Muscle layer of duodenum (tissue), 2 donors: ENCODE measurements around the gene ERC1.
A peak's percentile ranks its signal among the peaks of the same experiment; 100 is the strongest.

Source experiments
- H3K27ac ChIP-seq: one replicate; pipeline ENCODE4 v1.7.0; 2013; ENCODE audit warnings: mild to moderate bottlenecking, low read length
- H3K27me3 ChIP-seq: one replicate; pipeline ENCODE4 v1.7.0; 2013; ENCODE audit warnings: low read depth, mild to moderate bottlenecking, control low read depth, low read length
- H3K36me3 ChIP-seq, 2 donors: one replicate each; pipeline ENCODE4 v1.7.0; 2013; ENCODE audit warnings: low read length in 2 of 2, control low read depth in 1 of 2, mild to moderate bottlenecking in 1 of 2; ENCODE audit not compliant: insufficient read depth in 2 of 2, control insufficient read depth in 1 of 2
- H3K4me1 ChIP-seq, 2 donors: one replicate each; pipeline ENCODE4 v1.7.0; 2013; ENCODE audit warnings: low read length in 2 of 2, mild to moderate bottlenecking in 2 of 2, control low read depth in 1 of 2, moderate library complexity in 1 of 2; ENCODE audit not compliant: insufficient read depth in 2 of 2, control insufficient read depth in 1 of 2
- H3K4me3 ChIP-seq, 2 donors: one replicate each; pipeline ENCODE4 v1.7.0; 2013; ENCODE audit warnings: low read length in 2 of 2, low read depth in 1 of 2, mild to moderate bottlenecking in 1 of 2
- H3K9me3 ChIP-seq, 2 donors: one replicate each; pipeline ENCODE4 v1.7.0; 2013; ENCODE audit warnings: low read length in 2 of 2, control low read depth in 1 of 2, mild to moderate bottlenecking in 1 of 2; ENCODE audit not compliant: control insufficient read depth in 1 of 2
- donor health status: healthy.

ERC1 gene

GRCh38 chr12:990661-991349 lies at the start of gene ERC1:
TSS of gene ERC1 (plus strand) at chr12:991223. CDS start at chr12:1027904, 36,681 bp downstream.
- Histone ChIP-seq H3K4me3 (peak within 1 kb of the TSS; percentile 75 to 80), H3K27ac (peak within 1 kb of the TSS; percentile 86), H3K36me3 (no peaks in the 10 kb centered on the region), H3K9me3 (no peaks in the 10 kb centered on the region), H3K27me3 (no peaks in the 10 kb centered on the region), H3K4me1 (peaks cover 12 to 19% of the 10 kb centered on the region in 2 donors)

GRCh38 chr12:943051-943450 lies 48.0 kb upstream of the ERC1 start:
- no peaks in the 10 kb centered on the region for H3K27me3 ChIP-seq
- H3K4me3 ChIP-seq, result no peak overlapping the region
- no peak overlapping the region for H3K27ac ChIP-seq
- peaks cover 0 to 7% of the 10 kb centered on the region in 2 donors for H3K4me1 ChIP-seq
- no peaks in the 10 kb centered on the region for H3K36me3 ChIP-seq
- no peaks in the 10 kb centered on the region for H3K9me3 ChIP-seq

GRCh38 chr12:944211-944610 lies 46.8 kb upstream of the ERC1 start:
- H3K27me3 ChIP-seq, result no peaks in the 10 kb centered on the region
- no peak overlapping the region for H3K4me3 ChIP-seq
- H3K36me3 ChIP-seq, result no peaks in the 10 kb centered on the region
- no peaks in the 10 kb centered on the region for H3K9me3 ChIP-seq
- H3K27ac ChIP-seq, result no peak overlapping the region
- peaks cover 0 to 14% of the 10 kb centered on the region in 2 donors for H3K4me1 ChIP-seq

- no peaks in the 10 kb centered on the region for H3K9me3 ChIP-seq
- peaks cover 0 to 14% of the 10 kb centered on the region in 2 donors for H3K4me1 ChIP-seq
- H3K27me3 ChIP-seq, result no peaks in the 10 kb centered on the region
- no peaks in the 10 kb centered on the region for H3K36me3 ChIP-seq
- H3K4me3 ChIP-seq, result no peak overlapping the region
- no peak overlapping the region for H3K27ac ChIP-seq
Measured at GRCh38 chr12:946212-946611, 44.8 kb upstream of the ERC1 start.

DNA sequence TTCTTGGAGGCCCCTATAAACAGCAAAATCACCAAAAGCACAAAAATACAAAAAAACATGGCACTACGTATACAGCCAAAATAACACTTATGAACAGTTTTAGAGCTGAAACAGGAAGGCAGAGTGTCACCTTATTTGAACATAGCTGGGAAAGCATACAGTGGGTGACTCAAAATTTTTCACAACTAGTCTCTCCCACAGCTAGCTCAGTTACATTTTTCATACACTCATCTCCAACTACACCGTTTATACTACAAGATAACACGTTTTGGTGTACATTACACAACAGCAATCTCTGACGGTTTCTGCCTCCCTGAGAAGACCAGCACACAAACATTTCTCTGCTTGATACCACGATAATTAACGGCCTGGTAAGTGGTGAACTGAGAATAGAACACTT lies 44.4 kb upstream of the ERC1 start:
- Histone ChIP-seq H3K4me3 (no peak overlapping the region), H3K9me3 (no peaks in the 10 kb centered on the region), H3K27ac (no peak overlapping the region), H3K36me3 (no peaks in the 10 kb centered on the region), H3K4me1 (peaks cover 0 to 14% of the 10 kb centered on the region in 2 donors), H3K27me3 (no peaks in the 10 kb centered on the region)

DNA sequence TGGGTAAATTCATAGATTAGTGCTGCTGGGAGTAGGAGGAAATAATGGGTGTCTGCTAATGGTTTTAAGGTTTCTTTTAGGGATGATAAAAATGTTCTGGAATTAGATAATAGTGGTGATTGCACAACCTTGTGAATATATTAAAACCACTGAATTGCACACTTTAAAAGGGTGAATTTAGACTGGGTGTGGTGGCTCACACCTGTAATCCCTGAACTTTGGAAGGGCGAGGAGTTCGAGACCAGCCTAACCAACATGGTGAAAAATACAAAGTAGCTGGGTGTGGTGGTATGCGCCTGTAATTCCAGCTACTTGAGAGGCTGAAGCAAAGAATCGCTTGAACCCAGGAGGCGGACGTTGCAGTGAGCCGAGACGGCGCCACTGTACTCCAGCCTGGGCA lies 42.8 kb upstream of the ERC1 start:
- H3K36me3 ChIP-seq, result no peaks in the 10 kb centered on the region
- H3K9me3 ChIP-seq, result no peaks in the 10 kb centered on the region
- H3K4me3 ChIP-seq, result peak overlapping the region; percentile 83 to 89
- H3K4me1 ChIP-seq, result peaks cover 0 to 14% of the 10 kb centered on the region in 2 donors
- H3K27ac ChIP-seq, result no peak overlapping the region
- H3K27me3 ChIP-seq, result no peaks in the 10 kb centered on the region

- Histone ChIP-seq H3K9me3 (no peaks in the 10 kb centered on the region), H3K4me1 (peaks cover 0 to 14% of the 10 kb centered on the region in 2 donors), H3K36me3 (no peaks in the 10 kb centered on the region), H3K27ac (peak within 1 kb of the TSS; percentile 92), H3K27me3 (no peaks in the 10 kb centered on the region), H3K4me3 (peak within 1 kb of the TSS; percentile 83 to 89)
Measured at GRCh38 chr12:949453-950191, 41.4 kb upstream of the ERC1 start, which contains the start of gene RAD52. TSS of gene RAD52 (minus strand) at chr12:949694. CDS start at chr12:933058, 16,636 bp downstream.

DNA sequence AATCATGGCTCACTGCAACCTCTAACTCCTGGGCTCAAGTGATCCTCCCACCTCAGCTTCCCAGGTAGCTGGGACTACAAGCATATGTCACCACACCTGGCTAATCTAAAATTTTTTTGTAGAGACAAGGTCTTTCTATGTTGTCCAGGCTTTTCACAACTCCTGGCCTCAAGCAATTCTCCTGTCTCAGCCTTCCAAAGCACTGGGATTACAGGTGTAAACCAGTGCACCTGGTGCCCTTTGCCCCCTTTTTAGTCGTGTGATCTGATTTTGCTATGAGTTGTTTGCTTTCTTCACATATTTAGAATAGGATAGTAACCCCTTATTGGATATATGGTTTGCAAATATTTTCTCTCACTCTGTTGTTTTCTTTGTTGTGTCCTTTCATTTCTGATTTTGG lies 39.8 kb upstream of the ERC1 start:
- no peak overlapping the region for H3K27ac ChIP-seq
- H3K4me3 ChIP-seq, result no peak overlapping the region
- no peaks in the 10 kb centered on the region for H3K27me3 ChIP-seq
- no peaks in the 10 kb centered on the region for H3K9me3 ChIP-seq
- peaks cover 0 to 14% of the 10 kb centered on the region in 2 donors for H3K4me1 ChIP-seq
- H3K36me3 ChIP-seq, result no peaks in the 10 kb centered on the region

DNA sequence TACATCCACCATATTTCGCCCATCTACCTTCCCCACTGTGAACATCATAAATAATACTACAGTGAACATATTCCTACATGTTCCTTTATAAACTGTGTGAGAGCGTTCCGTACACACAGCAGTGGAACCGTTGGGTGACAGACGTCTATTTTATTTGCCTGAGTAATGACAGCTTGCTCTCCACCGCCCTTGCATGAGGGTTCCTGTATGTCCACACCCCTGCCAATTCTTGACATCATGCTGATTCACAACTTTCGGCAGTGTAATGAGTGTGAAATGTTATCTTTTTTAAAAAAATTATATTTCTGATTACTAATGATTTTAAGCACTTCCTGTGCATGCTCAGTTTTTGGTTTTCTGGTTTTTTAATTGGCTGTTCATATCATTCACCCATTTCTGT lies 37.2 kb upstream of the ERC1 start:
- no peaks in the 10 kb centered on the region for H3K9me3 ChIP-seq
- H3K36me3 ChIP-seq, result no peaks in the 10 kb centered on the region
- no peak overlapping the region for H3K27ac ChIP-seq
- H3K4me1 ChIP-seq, result peaks cover 0 to under 1% of the 10 kb centered on the region in 2 donors
- H3K4me3 ChIP-seq, result no peak overlapping the region
- no peaks in the 10 kb centered on the region for H3K27me3 ChIP-seq

- Histone ChIP-seq H3K27ac (no peak overlapping the region), H3K36me3 (no peaks in the 10 kb centered on the region), H3K4me3 (no peak overlapping the region), H3K9me3 (no peaks in the 10 kb centered on the region), H3K4me1 (no peaks in the 10 kb centered on the region), H3K27me3 (no peaks in the 10 kb centered on the region)
Measured at GRCh38 chr12:954741-955140, 36.3 kb upstream of the ERC1 start.

- Histone ChIP-seq H3K4me3 (no peak overlapping the region), H3K36me3 (no peaks in the 10 kb centered on the region), H3K4me1 (no peaks in the 10 kb centered on the region), H3K9me3 (no peaks in the 10 kb centered on the region), H3K27me3 (no peaks in the 10 kb centered on the region), H3K27ac (no peak overlapping the region)
Measured at GRCh38 chr12:955939-956338, 35.1 kb upstream of the ERC1 start.
